Gastroesophageal sphincter (tissue), 3 donors: ENCODE measurements around the gene COG5.

Source experiments
- EP300 ChIP-seq: sonication (generic); formaldehyde crosslinking; IDR thresholded peaks from one replicate; pipeline ENCODE4 v1.6.1; 2017; ENCODE audit warnings: antibody characterized with exemption, mild to moderate bottlenecking
- POLR2A ChIP-seq, 2 donors: fragments of 450-650 bp; IDR thresholded peaks; one replicate each; pipeline ENCODE4 v1.6.1; 2017; ENCODE audit warnings: antibody characterized with exemption in 2 of 2, mild to moderate bottlenecking in 2 of 2, moderate library complexity in 1 of 2
- POLR2AphosphoS5 ChIP-seq: sonication (generic); formaldehyde crosslinking; IDR thresholded peaks from one replicate; pipeline ENCODE4 v1.6.1; 2017; ENCODE audit warnings: antibody characterized with exemption
- TF ChIP-seq, protein P1 (sequence below), 4 experiments: fragments of 200-600 bp in 2 of 4; fragments of 450-650 bp in 2 of 4; sonication (generic) in 1 of 4; IDR thresholded peaks; one replicate each; pipeline ENCODE4 v1.5.1; 2017 to 2019; ENCODE audit warnings: antibody characterized with exemption in 4 of 4, mild to moderate bottlenecking in 2 of 4, moderate library complexity in 2 of 4

DNA sequence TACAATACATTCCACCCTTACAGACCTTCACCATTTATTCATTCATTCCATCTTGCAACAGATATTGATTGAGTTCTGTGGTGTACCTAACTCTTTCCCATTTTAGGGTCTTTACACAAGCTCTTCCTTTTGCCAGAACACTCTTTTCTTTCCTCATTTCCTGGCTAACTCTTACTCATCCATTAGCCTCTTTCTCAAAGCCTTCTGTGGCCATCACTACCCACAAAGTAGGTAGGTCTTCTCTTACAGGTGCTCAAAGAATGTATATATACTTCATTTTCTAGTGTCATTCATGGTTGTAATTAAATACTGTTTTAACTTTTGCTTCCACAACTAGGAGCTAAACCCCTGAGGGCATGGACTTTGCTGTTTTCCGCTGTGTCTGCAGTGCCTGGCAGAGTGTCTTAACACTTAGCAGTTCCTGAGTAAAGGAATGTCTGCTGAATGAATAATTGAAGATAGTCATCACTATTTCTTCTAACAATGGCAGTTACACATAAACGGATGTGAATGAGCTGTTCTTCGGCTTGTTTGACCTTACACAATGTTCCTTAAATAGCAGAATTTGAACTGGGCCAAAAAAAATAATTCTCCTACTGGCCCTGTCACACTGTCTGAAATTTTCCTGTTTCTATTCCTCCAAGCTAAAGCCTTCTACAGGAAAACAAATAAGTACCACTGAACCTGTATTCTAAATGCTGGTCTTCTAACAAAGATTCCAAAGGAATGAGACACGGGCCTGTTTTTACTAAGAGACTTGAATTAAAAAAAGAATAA is 31.4 kb upstream of the COG5 start:
- TF ChIP-seq POLR2AphosphoS5 (peak; percentile 77), POLR2A (IDR thresholded peaks at IDR 0.05) (no peak), EP300 (no peak)
- TF ChIP-seq, protein P1, sequence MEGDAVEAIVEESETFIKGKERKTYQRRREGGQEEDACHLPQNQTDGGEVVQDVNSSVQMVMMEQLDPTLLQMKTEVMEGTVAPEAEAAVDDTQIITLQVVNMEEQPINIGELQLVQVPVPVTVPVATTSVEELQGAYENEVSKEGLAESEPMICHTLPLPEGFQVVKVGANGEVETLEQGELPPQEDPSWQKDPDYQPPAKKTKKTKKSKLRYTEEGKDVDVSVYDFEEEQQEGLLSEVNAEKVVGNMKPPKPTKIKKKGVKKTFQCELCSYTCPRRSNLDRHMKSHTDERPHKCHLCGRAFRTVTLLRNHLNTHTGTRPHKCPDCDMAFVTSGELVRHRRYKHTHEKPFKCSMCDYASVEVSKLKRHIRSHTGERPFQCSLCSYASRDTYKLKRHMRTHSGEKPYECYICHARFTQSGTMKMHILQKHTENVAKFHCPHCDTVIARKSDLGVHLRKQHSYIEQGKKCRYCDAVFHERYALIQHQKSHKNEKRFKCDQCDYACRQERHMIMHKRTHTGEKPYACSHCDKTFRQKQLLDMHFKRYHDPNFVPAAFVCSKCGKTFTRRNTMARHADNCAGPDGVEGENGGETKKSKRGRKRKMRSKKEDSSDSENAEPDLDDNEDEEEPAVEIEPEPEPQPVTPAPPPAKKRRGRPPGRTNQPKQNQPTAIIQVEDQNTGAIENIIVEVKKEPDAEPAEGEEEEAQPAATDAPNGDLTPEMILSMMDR (IDR thresholded peaks at IDR 0.05), result peak in 1 of 4 experiments; percentile 5
